ENCODE measurements around the gene SHISA8.
"Not testable (repeated sequence)": the region's sequence is repeated elsewhere in the genome, so short reads cannot be mapped to it uniquely, and the experiment has no call there.

DNA sequence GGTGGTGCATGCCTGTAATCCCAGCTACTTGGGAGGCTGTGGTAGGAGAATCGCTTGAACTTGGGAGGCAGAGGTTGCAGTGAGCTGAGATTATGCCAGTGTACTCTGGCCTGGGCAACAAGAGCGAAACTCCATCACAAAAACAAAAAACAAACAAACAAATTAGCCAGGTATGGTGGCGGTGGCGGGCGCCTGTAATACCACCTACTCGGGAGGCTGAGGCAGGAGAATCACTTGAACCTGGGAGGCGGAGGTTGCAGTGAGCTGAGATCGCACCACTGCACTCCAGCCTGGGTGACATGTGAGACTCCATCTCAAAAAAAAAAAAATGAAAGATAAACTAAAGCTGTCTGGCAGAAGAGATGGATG is 34.0 kb upstream of the SHISA8 start:
- TF ChIP-seq POLR2AphosphoS5 (IDR thresholded peaks at IDR 0.05), result not testable (repeated sequence)
- TF ChIP-seq, protein P1, sequence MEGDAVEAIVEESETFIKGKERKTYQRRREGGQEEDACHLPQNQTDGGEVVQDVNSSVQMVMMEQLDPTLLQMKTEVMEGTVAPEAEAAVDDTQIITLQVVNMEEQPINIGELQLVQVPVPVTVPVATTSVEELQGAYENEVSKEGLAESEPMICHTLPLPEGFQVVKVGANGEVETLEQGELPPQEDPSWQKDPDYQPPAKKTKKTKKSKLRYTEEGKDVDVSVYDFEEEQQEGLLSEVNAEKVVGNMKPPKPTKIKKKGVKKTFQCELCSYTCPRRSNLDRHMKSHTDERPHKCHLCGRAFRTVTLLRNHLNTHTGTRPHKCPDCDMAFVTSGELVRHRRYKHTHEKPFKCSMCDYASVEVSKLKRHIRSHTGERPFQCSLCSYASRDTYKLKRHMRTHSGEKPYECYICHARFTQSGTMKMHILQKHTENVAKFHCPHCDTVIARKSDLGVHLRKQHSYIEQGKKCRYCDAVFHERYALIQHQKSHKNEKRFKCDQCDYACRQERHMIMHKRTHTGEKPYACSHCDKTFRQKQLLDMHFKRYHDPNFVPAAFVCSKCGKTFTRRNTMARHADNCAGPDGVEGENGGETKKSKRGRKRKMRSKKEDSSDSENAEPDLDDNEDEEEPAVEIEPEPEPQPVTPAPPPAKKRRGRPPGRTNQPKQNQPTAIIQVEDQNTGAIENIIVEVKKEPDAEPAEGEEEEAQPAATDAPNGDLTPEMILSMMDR (IDR thresholded peaks at IDR 0.05 in 8 of 11, conservative IDR thresholded peaks at IDR 0.05 in 3 of 11), result not testable (repeated sequence)

Measured in spleen (tissue), 7 donors.